ENCODE results near the gene SARDH. TPM values are rescaled to one million over a fixed set of nuclear protein-coding genes. Genes with fewer than 3 reads are reported as not detected.
"Not testable (repeated sequence)": the region's sequence is repeated elsewhere in the genome, so short reads cannot be mapped to it uniquely, and the experiment has no call there.

Gene SARDH
- total RNA-seq, 4 donors from 2014 or later = 0.47 to 5.0 (median 0.95) TPM

DNA sequence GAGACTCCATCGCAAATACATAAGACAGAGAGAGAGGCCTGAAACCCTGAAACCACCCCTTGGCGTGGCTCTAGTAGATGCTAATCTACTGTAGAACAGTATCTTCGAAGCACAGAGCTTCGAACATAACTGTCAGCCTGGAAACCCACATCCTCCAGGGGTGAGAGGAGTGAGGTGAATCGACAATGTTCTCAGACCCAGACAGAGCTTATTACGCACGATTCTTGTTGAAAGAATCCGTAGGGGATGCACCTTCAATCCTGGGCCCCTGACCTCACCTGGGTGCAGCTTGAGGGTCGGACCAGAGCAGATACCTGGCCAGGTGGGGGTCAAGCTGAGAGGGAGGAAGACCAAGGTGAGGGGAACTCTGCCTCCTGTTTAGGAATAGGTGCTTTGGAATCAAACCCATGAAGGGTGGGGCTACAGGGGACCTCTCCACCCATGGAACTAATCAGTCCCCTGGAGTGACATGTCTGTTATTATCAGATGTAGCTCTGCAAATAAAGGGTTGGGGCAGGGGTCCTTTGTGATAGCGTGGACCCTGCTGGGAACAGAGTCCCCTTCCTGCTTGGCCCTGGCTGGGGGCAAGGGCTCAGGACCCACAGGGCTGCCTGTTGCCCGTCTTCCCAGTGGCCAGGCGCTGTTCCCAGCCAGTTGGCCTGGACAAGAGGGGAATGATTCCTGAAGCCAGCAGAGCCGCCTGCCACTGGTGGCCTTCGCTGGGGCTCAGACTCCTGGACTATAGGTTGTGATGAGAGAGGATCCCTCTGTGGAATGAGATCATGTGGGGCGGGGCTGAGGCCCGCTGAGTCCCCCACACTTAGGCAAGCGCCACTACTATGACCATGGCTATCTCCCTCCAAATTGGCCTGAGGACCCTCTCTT lies 60.8 kb downstream of the SARDH start:
- no peak for TF ChIP-seq POLR2A (IDR thresholded peaks at IDR 0.05)
- TF ChIP-seq, protein P1, sequence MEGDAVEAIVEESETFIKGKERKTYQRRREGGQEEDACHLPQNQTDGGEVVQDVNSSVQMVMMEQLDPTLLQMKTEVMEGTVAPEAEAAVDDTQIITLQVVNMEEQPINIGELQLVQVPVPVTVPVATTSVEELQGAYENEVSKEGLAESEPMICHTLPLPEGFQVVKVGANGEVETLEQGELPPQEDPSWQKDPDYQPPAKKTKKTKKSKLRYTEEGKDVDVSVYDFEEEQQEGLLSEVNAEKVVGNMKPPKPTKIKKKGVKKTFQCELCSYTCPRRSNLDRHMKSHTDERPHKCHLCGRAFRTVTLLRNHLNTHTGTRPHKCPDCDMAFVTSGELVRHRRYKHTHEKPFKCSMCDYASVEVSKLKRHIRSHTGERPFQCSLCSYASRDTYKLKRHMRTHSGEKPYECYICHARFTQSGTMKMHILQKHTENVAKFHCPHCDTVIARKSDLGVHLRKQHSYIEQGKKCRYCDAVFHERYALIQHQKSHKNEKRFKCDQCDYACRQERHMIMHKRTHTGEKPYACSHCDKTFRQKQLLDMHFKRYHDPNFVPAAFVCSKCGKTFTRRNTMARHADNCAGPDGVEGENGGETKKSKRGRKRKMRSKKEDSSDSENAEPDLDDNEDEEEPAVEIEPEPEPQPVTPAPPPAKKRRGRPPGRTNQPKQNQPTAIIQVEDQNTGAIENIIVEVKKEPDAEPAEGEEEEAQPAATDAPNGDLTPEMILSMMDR (IDR thresholded peaks at IDR 0.05) = no peak
- H3K27ac ChIP-seq = peak overlapping the region; percentile 58 to 82 (median 66)
- no peaks in the 10 kb centered on the region for H3K9me3 ChIP-seq
- no peaks in the 10 kb centered on the region for H3K27me3 ChIP-seq
- peak in 2 of 3 donors; percentile 49 to 69 for DNase-seq
- H3K4me1 ChIP-seq = no peaks in the 10 kb centered on the region
- H3K4me3 ChIP-seq = no peak overlapping the region
- no peaks in the 10 kb centered on the region for H3K36me3 ChIP-seq

DNA sequence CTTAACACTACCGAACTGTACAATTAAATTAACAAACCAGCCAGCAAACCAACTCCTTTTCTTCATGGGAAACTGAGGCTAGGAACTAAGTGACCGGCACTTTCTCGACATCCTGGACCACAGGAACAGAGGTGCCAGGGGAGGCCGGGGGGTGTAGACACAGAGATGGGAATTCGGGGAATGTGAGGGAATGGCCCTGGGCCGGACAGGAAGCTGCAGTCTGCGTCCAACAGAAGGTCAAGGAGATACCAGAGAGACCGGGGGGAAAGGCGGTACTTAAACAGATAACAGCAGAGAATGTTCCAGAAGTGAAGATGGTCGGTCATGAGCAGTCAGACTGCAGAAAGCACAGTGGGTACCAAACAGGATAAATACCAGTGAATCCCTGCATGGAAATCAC lies 61.7 kb downstream of the SARDH start:
- H3K36me3 ChIP-seq = no peaks in the 10 kb centered on the region
- no peaks in the 10 kb centered on the region for H3K4me1 ChIP-seq
- no peak overlapping the region for H3K4me3 ChIP-seq
- no peak for DNase-seq
- no peaks in the 10 kb centered on the region for H3K9me3 ChIP-seq
- TF ChIP-seq POLR2A (IDR thresholded peaks at IDR 0.05) = no peak
- TF ChIP-seq, protein P1 (IDR thresholded peaks at IDR 0.05) = no peak
- H3K27ac ChIP-seq = peak overlapping the region; percentile 50 to 66 (median 60)
- H3K27me3 ChIP-seq = no peaks in the 10 kb centered on the region

DNA sequence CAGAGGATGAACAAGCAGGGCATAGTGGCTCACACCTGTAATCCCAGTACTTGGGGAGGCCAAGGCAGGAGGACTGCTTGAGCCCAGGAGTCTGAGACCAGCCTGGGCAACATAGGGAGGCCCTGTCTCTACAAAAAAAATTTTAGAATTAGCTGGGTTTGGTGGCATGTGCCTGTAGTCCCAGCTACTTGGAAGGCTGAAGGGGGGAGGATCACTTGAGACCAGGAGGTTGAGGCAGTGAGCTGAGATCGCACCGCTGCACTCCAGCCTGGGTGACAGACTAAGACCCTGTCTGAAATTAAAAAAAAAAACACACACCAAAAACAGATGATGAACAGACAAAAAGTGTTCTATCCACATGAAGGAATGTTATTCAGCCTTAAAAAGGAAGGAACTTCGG lies 62.4 kb downstream of the SARDH start:
- H3K9me3 ChIP-seq, H3K27ac ChIP-seq, H3K27me3 ChIP-seq, H3K4me1 ChIP-seq, H3K4me3 ChIP-seq, DNase-seq, H3K36me3 ChIP-seq: not testable (repeated sequence)

DNA sequence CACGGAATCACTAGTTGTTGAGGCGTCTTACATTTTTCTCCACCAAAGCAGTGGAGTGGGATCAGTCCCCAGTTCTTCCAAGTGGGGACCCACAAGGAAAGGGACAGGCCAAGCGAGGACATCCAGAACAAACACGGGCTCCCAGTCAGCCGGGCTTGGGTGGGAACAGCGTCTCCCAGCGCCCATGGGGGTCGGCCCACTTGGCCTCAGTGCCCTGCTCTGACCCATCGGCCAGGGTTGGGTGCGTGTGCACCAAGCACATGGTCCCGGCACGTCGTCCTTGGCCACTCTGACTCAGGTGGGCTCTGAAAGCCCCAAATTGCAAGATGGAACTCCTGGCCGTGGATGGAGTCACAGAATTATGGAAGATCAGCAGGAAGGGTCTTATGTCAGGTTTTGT lies 64.1 kb downstream of the SARDH start:
- DNase-seq = no peak
- TF ChIP-seq, protein P1 (IDR thresholded peaks at IDR 0.05) = no peak
- Histone ChIP-seq H3K4me3 (no peak overlapping the region), H3K27ac (no peak overlapping the region), H3K4me1 (no peaks in the 10 kb centered on the region), H3K27me3 (no peaks in the 10 kb centered on the region), H3K9me3 (no peaks in the 10 kb centered on the region), H3K36me3 (no peaks in the 10 kb centered on the region)

DNA sequence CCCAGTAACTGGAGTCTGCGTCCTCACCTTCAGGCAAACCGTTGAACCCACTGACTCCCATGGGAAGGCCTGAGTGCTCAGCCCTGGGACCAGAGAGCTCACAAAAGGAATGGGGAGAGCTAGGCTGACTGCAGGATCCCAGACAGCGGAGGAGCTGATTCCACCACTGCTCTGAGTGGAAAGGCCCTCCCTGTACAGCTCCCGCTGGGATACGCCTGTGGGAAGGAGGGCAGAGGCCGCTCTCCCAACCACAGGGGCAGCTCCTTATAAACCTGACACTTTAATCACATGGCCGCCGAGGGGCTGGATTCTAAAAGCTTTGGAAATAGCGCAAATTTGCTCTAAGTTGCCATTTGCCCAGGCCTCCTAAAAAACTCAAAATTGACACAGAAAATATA lies 64.9 kb downstream of the SARDH start:
- Histone ChIP-seq H3K27me3 (no peaks in the 10 kb centered on the region), H3K4me3 (no peak overlapping the region)
- no peak for DNase-seq

More for the DNA sequence above, 64.9 kb downstream of the SARDH start:
- no peak for TF ChIP-seq POLR2A (IDR thresholded peaks at IDR 0.05)
- TF ChIP-seq, protein P1 (IDR thresholded peaks at IDR 0.05) = no peak
- Histone ChIP-seq H3K27ac (no peak overlapping the region), H3K9me3 (no peaks in the 10 kb centered on the region), H3K36me3 (no peaks in the 10 kb centered on the region), H3K4me1 (no peaks in the 10 kb centered on the region)
